GM12891 (cell line): ENCODE results near the gene ATXN7.
A peak's percentile ranks its signal among the peaks of the same experiment; 100 is the strongest.

Experiments used
- DNase-seq: peaks from one replicate; pipeline ENCODE4 v3.0.0; 2011; ENCODE audit warnings: low spot score; ENCODE audit not compliant: insufficient read length
- FAIRE-seq: peaks from 2 replicates; lab custom pipeline; 2011; peaks lifted over from hg19 to GRCh38; lab: Jason Lieb, UNC
- PAX5 ChIP-seq: IDR thresholded peaks from 2 replicates; pipeline ENCODE4 v1.6.1; 2011; ENCODE audit warnings: low read length, moderate library complexity, mild to moderate bottlenecking; ENCODE audit not compliant: insufficient read depth, severe bottlenecking
- POLR2A ChIP-seq: IDR thresholded peaks from 2 replicates; pipeline ENCODE4 v1.6.1; 2011; ENCODE audit warnings: low read depth, low read length, control low read depth
- POLR2AphosphoS5 ChIP-seq: IDR thresholded peaks from 2 replicates; pipeline ENCODE4 v1.6.1; 2011; ENCODE audit warnings: low read depth, low read length, control low read depth
- POU2F2 ChIP-seq: IDR thresholded peaks from 2 replicates; pipeline ENCODE4 v1.6.1; 2011; ENCODE audit warnings: low read depth, mild to moderate bottlenecking, control low read depth, low read length, moderate library complexity
- SPI1 ChIP-seq: IDR thresholded peaks from 2 replicates; pipeline ENCODE4 v1.6.1; 2011; ENCODE audit warnings: low read depth, low read length, control low read depth
- TAF1 ChIP-seq: IDR thresholded peaks from 2 replicates; pipeline ENCODE4 v1.6.1; 2011; ENCODE audit warnings: low read depth, low read length, control low read depth

Gene ATXN7

DNA sequence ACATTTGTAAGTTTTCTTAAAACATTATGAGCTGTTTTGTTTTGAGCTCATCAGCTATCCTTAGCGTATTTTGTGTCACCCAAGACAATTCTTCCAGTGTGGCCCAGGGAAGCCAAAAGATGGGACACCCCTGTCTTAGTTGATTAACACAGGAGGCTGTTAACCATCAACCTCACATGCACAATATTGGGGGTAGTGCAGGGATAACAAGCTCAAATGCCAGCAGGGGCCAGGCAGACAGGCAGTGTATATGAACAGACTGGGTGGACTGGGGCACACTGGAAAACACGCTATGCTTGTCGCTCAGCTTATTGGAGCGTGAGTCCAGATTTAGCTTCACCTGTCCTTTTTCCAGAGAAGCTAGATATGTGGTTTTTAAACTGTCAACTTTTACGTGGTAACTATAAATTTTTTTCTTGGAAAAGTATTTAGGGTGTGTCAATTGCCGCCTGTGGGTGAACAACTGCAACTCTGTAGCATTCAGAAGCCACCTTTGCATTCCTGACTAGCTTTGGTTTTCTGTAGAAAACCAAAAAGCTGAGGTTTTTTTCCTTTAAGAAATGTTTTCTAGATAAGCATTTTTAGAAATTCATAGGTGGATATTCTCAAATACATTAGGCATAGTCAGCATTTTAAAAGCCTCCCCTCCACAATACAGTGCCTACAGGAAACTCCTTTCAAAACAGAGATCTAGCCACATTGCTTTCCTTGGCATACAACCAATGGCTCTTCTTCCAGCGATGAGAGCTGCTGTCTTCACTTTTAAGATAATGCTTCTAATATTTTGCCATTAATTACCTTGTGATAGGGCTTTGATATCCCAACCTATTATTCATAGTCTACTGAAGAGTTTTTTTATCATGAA, 145.1 kb downstream of the ATXN7 start:
- DNase-seq (no peak), FAIRE-seq (peak; percentile 58)
- TF ChIP-seq POLR2A (peak; percentile 44), SPI1 (no peak), POLR2AphosphoS5 (peak; percentile 32; the same call in 1 of the 2 replicates)

DNA sequence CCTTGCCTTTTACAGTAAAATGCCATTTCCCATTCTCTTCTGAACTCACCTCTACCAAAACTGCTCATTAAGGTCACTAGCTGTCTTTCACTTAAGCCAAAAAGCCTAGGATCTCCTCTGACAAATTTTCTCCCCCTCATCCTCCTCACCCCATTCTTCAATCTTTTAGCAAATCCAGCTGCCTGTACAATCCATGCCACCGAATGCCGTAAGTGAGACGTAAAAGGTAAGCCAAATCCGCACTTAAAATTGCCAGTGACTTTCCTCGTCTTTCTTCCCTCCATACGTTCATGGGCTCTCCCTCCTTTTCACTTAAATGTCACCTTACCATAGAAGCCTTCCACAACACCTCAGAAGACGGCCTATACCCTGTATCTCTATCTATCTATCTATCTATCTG, 145.9 kb downstream of the ATXN7 start:
- FAIRE-seq (no peak), DNase-seq (no peak)
- TF ChIP-seq PAX5 = no peak
- TF ChIP-seq POLR2AphosphoS5 = 0 out of 2 replicates have a peak, but pooled peaks have one; percentile 18
- no peak for TF ChIP-seq POU2F2
- TF ChIP-seq SPI1 = no peak

DNA sequence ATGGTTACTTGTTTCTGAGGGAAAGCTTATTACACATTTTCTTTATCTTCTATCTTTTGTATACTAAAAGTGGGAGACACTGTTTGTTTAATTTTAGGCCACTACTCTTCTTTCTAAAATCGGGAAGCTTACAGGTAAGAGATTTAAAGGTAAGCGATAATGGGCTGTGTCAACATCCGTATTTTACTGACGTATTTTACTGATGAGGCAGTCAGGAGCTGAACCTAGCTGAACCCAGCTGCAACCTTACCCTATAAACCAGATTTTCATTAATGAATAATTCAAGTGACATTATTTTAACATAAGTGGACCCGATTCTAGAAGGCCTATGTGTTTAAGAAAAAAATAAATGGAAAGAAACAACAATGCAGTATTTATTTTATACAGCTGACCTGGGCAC, 146.5 kb downstream of the ATXN7 start:
- FAIRE-seq = no peak

DNA sequence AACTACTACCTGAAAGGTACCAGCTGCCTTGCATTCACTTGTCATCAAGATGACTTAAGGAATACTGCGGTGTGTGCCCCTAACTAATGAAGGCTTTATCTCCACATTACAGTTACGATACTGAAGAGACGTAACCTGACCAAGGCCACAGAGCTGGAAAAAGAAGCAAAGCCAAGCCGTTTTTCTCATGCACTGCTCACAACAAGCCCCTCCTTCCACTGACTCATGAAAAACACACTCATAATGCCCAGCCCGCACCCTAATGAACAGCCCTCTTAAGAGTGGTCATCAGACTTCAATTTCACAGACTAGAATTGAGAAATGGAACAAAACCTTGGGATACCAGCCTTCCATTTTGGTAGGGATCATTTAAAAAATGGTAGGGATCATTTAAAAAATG, 148.0 kb downstream of the ATXN7 start:
- TF ChIP-seq TAF1 (no peak), SPI1 (no peak), PAX5 (no peak), POLR2AphosphoS5 (no peak), POLR2A (no peak), POU2F2 (no peak)
- no peak for FAIRE-seq
- DNase-seq = no peak

More for the DNA sequence above, 146.5 kb downstream of the ATXN7 start:
- TF ChIP-seq TAF1 (no peak), POLR2A (no peak), PAX5 (no peak), POU2F2 (no peak), POLR2AphosphoS5 (no peak), SPI1 (no peak)
- DNase-seq = no peak

DNA sequence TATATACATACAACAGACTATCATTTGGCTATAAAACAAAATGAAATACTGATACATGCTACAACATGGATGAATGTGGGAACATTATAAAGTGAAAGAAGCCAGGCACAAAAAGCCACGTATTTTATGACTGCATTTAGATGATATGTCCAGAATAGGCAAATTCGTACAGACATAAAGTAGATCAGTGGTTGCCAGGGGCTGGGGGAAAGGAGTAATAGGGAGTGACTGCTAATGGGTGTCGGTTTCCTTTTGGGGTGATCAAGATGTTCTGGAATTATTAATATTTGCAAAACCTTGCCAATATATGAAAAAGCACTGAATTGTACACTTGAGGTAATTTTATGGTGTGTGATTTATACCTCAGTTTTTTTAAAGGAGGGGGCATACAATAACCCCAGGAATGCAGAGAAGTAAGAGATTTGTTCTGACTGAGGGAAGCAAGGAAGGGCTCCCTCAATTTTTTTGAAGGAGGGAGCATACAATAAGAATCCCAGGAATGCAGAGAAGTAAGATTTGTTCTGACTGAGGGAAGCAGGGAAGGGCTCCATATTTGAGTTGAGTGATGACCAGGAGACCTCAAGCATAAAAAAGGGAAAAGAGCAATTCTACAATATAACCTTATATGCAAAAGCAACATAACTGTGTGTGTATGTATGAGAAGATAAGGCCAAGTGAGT, 153.4 kb downstream of the ATXN7 start:
- FAIRE-seq = no peak
- DNase-seq = no peak
- TF ChIP-seq TAF1 = no peak
- TF ChIP-seq POLR2AphosphoS5 = no peak
- TF ChIP-seq POLR2A = no peak
- TF ChIP-seq POU2F2 = no peak
- no peak for TF ChIP-seq PAX5
- no peak for TF ChIP-seq SPI1

DNA sequence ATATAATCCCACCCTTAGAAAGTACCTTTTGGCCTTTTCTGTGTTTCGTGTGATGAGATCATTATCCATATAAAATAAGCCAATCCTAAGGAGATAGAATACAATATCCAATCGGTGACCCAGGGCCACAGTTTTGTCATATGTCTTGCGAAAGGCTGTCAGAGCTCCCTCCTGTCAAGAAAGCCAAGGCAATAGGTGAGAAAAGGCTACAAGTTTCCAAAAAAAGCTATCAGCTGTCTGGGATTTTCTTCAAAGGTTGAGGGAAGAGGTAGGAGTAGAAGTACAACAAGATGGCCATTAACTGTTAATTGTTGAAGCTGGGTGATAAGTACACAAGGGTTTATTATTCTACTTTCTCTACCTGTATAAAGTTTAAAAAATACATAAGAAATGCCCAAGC, 155.6 kb downstream of the ATXN7 start:
- DNase-seq (no peak), FAIRE-seq (no peak)
- no peak for TF ChIP-seq PAX5
- TF ChIP-seq SPI1 = no peak
- no peak for TF ChIP-seq POLR2AphosphoS5
- TF ChIP-seq POLR2A = no peak
- no peak for TF ChIP-seq POU2F2
- no peak for TF ChIP-seq TAF1

DNA sequence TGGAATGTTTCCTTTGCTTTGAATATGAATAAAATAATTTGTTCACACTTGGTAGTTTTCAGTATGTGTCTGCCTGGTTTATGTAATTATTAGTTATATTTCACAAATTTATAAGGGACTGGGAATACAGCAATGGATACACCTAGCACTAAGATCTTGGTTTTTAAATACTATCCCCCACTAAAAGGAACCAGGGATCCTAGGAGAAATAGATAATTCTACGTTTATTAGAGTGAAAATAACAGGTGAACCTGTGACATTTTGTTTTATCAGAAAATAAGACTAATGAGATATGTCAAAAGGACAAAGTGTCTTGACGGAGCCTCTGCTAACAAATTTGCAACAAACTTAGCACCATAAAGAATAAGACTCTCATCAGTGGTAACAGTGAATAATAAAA, 156.2 kb downstream of the ATXN7 start:
- TF ChIP-seq POU2F2 (no peak), SPI1 (no peak), TAF1 (no peak), POLR2AphosphoS5 (no peak), POLR2A (no peak), PAX5 (no peak)
- DNase-seq (no peak), FAIRE-seq (no peak)

DNA sequence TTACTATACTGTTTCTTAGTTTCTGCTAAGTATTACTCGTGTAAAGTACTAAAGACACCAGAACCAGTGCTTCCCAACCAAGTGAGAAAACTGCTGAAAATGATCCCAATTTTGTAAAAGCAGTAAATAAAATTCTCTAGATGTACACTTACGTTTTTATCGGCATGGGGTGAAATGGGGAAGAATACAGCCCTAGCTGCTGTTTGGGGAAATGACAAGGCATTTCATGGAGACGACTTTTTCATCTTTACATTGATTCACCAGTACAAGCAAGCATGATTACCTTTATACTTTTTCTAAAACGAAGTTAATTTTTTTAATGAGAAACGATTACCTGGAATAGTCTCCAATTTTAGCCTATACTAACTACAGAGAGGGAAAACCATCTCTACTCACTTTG, 158.3 kb downstream of the ATXN7 start:
- no peak for DNase-seq
- no peak for TF ChIP-seq POLR2A
- no peak for TF ChIP-seq PAX5
- TF ChIP-seq SPI1 = no peak
- no peak for TF ChIP-seq POLR2AphosphoS5
- TF ChIP-seq POU2F2 = no peak
- TF ChIP-seq TAF1 = no peak
- FAIRE-seq = no peak

DNA sequence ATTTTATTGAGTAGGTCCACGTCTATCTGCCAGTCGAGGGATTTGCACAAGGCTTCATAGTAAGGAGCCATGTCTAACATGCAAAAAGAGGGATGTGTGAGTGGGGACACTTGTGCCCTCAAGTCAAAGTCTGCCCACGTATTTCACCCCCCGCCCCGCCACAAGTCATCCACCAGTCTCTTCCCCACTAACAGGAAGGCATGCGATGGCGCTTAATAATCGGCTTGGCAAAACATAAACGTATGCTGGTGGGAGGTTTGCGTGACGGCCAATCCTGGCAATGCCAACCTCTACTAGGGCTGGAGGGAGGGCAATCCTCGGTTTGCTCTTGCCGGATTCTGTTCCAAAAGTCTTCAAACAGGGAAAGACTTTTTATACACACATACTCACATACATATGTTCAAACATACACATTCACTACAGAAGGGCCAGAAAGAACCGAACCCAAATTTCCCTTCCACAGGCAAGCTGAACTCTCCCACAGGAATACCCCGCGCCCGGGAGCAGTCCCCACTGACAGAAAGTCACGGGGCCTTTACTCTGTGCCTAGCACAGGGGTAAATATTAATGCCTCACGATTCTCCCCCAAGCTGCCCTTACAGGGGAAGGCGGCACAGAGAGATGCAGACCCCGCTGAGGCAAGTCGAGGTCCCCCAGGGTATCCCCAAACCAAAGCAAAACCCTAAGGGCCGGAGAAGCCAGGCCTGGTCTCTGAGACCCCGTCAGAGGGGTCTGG, 159.0 kb downstream of the ATXN7 start:
- FAIRE-seq (peak; percentile 13), DNase-seq (peak; percentile 5)
- TF ChIP-seq PAX5 = no peak
- no peak for TF ChIP-seq POLR2AphosphoS5
- TF ChIP-seq POU2F2 = no peak
- TF ChIP-seq POLR2A = no peak
- no peak for TF ChIP-seq TAF1
- no peak for TF ChIP-seq SPI1
